Measurements from ENCODE around the gene PTCHD1.

The PTCHD1 gene

GRCh38 chrX:23435108-23435507 lies 100.5 kb downstream of the PTCHD1 start:
- FAIRE-seq (no peak), DNase-seq (ENCODE audit: insufficient read length, low spot score) (no peak)
- no peak for TF ChIP-seq CTCF (IDR thresholded peaks at IDR 0.05; ENCODE audit: insufficient read depth, missing control alignments)

GRCh38 chrX:23435575-23435974 lies 100.9 kb downstream of the PTCHD1 start:
- DNase-seq (ENCODE audit: insufficient read length, low spot score) (no peak), FAIRE-seq (no peak)
- TF ChIP-seq CTCF (IDR thresholded peaks at IDR 0.05; ENCODE audit: insufficient read depth, missing control alignments), result peak; percentile 44

- FAIRE-seq, result no peak
- DNase-seq (ENCODE audit: insufficient read length, low spot score), result no peak
These were observed 102.2 kb downstream of the PTCHD1 start for GRCh38 chrX:23436875-23437274.

GRCh38 chrX:23451266-23451665 lies 116.6 kb downstream of the PTCHD1 start:
- peak; percentile 77 for FAIRE-seq
- TF ChIP-seq CTCF (IDR thresholded peaks at IDR 0.05; ENCODE audit: insufficient read depth, missing control alignments), result no peak
- DNase-seq (ENCODE audit: insufficient read length, low spot score), result no peak

More at GRCh38 chrX:23436875-23437274, 102.2 kb downstream of the PTCHD1 start:
- TF ChIP-seq CTCF (IDR thresholded peaks at IDR 0.05; ENCODE audit: insufficient read depth, missing control alignments), result no peak

All from D721Med (cell line).